TTC549 (cell line): Measurements from ENCODE around the gene STIM2.
A peak's percentile ranks its signal among the peaks of the same experiment; 100 is the strongest.
"Not testable (repeated sequence)": the region's sequence is repeated elsewhere in the genome, so short reads cannot be mapped to it uniquely, and the experiment has no call there.

Source experiments
- FAIRE-seq: peaks from 2 replicates; lab custom pipeline; 2012; peaks lifted over from hg19 to GRCh38; lab: Jason Lieb, UNC

Gene STIM2

DNA sequence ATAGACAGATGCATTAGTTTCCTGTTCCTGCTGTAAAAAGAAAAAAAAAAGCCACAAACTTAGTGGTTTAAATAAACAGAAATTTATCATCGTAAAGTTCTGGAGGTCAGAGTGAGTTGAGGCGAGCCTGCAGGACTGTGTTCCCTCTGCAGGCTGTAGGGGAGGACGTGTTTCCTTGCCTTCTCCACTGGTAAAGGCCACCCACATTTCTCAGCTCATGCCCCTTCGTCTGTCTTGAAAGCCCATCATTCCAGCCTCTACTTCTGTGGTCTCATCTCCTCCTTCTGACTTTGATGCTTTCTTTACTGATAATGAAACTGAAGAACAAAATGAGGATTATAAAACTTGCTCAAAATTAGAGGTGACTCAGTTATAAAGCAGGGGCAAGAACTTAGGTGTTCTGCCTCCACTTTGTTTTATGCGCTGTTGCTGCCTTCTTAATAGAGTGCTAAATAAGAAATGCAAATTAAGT is 143.0 kb downstream of the STIM2 start:
- FAIRE-seq = no peak

DNA sequence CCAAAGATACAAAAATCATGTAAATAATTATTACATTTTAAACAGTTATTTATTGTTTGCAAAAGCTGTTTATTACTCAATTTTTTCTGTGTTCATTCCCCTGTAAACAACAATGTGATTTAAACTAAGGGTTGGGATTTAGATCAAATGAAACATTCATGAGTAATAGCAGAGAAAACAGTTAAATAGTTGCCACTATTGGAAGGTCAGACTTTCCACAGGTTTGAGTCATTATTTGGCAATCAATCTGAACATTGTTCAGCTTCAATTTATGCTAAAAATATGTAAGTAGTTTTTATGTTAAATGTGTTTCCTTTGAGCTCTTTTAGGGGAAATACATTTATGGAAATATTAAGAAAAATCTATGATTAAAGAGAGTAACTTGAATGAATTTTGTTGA is 144.9 kb downstream of the STIM2 start:
- no peak for FAIRE-seq

- no peak for FAIRE-seq
Observed at GRCh38 chr4:27005905-27006590, 145.4 kb downstream of the STIM2 start.

DNA sequence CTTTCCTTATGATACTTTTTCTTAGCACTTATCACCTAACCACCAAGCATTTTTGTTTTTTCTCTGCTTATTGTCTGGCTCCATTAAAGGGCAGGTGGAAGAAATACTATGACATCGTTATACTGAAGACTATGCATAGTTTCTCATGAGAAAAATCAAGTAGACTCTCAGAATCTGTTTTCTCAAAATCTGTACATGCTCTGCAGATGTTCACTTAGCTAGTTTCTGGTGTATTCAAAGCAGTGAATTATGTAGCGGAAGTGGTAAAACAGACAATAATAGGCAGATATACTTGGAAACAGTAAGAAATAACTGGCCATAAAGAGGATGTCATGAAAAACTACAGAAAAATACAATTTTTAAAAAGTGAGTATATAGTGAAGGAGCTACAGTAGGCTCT is 146.0 kb downstream of the STIM2 start:
- no peak for FAIRE-seq

GRCh38 chr4:27007507-27007906 is 146.9 kb downstream of the STIM2 start:
- no peak for FAIRE-seq

GRCh38 chr4:27008679-27009078 is 148.0 kb downstream of the STIM2 start:
- FAIRE-seq = no peak

DNA sequence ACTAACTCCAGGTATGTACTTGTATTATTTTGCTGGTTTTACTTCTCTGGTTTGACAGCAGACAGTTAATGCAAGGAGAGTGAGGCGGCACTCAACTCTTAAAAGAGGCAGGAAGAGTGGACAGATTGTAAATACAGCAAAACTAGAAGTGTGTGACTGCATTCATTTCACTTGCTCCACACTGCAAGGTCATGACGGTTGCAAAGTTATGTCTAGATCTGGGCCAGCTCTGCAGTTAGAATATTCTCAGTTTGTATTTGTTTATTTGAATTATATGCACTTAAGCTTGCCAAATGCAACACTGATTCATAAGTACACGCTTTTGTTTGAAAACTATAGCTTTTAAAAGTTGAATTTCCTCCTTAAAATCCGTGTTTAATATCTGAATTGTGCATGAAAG is 148.9 kb downstream of the STIM2 start:
- no peak for FAIRE-seq

- FAIRE-seq = peak; percentile 88
Observed at GRCh38 chr4:27010334-27010940, 149.8 kb downstream of the STIM2 start.

DNA sequence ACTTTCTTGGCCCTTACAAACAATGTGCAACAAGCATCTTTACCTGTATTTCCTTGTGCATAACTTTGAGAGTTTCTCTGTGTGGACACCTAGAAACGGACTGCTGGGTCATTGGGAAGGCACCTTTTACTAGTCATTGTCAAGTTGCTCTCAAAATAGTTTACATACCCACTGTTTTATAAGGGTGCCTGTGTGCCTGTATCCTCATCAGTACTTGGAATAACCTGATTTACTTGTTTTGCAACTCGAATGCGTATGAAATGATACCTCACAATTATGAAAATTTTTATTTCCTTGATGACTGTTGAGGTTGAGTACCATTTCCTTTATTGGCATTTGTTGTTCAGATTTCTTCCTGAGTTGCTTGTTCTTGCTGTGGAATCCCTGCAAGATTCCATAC is 150.8 kb downstream of the STIM2 start:
- FAIRE-seq = no peak

DNA sequence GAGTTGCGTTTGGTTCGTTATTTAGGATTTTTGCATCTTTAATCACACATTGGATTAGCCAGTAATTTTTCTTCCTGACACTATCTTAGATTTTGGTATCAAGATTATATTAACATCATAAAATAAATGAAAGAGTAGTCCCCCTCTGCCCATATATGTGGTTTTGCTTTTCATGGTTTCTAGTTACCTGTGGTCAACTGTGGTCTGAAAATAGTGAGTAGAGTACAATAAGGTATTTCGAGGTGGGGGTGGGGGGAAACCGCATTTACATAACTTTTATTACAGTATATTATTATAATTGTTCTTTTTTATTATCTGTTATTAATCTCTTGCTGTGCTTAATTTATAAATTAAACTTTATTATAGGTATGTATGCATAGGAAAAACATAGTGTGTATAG is 152.4 kb downstream of the STIM2 start:
- FAIRE-seq = no peak

- no peak for FAIRE-seq
Observed at GRCh38 chr4:27016551-27016950, 155.9 kb downstream of the STIM2 start.

GRCh38 chr4:27017623-27018022 is 157.0 kb downstream of the STIM2 start:
- no peak for FAIRE-seq

DNA sequence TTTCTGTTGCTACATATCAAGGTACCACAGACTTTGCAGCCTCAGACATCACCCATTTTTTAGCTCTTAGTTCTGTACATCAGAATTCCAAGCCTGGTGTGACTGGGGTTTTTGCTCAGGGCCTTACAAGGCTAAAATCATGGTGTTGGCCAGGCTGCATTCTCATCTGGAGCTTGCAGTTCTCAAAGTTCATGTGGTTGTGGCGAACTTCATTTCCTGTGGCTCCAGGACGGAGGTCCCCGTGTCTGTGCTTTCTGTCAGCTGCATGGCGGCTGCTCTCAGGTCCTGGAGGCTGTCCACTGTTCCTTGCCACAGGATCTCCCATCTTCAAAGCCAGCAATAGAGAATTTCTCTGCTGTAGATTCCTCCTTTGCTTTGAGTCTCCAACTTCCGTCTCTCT is 157.4 kb downstream of the STIM2 start:
- FAIRE-seq = no peak

- no peak for FAIRE-seq
Observed at GRCh38 chr4:27018910-27019309, 158.3 kb downstream of the STIM2 start.

GRCh38 chr4:27019766-27020165 is 159.1 kb downstream of the STIM2 start:
- no peak for FAIRE-seq

GRCh38 chr4:27020203-27020602 is 159.6 kb downstream of the STIM2 start:
- FAIRE-seq = no peak

DNA sequence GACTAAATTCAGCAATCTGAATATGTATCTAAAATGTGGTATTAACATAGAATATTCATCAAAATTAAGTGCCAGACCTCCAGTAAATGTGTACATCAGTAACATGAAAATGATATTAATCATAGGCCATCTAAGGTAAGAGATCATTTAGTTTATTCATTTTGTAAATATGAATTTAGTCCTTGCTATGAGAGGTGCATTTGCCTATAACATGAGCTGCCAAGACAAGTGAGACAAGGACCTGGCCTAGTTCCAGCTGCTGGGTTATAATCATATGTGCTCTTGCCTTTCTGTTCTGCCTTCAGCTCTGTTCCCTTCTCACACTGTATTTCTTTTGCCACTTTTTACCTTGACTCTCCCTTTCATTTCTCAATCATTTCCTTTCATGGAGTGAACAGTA is 160.0 kb downstream of the STIM2 start:
- no peak for FAIRE-seq

GRCh38 chr4:27022963-27023362 is 162.3 kb downstream of the STIM2 start:
- no peak for FAIRE-seq

GRCh38 chr4:27023366-27023765 is 162.7 kb downstream of the STIM2 start:
- no peak for FAIRE-seq

DNA sequence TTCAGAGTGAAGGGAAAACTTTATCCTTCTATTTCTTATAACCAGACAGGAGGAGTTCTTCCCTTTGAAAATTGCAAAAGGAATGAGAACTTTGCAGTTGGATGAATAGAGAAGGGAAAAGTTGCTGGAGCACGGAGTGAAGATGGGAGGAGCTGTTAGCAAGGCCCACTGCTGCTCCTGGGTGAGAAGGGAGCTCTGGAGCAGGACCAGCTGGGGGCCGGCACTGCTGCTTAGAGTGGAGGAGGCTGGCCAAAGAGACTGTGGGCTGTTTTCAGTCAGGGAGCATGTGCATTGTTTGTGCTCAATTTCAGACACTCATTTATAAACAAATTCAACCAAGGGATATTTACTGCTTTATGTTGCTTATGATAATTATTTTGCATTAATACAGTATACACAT is 164.2 kb downstream of the STIM2 start:
- no peak for FAIRE-seq

DNA sequence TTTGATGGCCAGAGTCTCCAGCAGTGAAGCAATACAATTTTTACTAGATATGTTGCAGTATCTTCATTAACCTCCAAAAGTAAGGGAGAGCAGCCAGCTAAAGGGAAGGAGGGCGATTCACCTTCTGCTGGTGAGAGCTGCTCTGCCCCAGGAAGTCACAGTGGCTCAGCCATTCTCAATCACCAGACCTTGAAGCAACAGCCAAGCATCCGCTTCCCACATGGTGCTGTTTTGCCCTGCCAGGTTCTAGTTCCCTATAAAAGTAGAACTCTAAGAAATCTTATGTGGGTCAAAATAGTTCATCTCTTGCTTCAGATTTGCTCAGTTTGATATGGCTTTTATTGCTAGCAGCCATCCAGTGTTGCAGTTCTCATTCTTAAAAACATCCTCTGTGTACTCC is 166.8 kb downstream of the STIM2 start:
- FAIRE-seq = no peak

- FAIRE-seq = not testable (repeated sequence)
Observed at GRCh38 chr4:27035127-27035526, 174.5 kb downstream of the STIM2 start.

GRCh38 chr4:27040356-27040755 is 179.7 kb downstream of the STIM2 start:
- no peak for FAIRE-seq

- FAIRE-seq = no peak
Observed at GRCh38 chr4:27042411-27042810, 181.8 kb downstream of the STIM2 start.
